BLaER1 treated with 17β-estradiol and CSF1 and Interleukin-3, amounts not matched to agents 10 nM and 100 nM (cell line): ENCODE data around the gene SMTNL1.

Experiments
- H3K27ac ChIP-seq, 11 experiments: shearing (Covaris generic); formaldehyde crosslinking; 2 replicates each; pipeline ENCODE4 v1.8.1; 2022
- H3K27me3 ChIP-seq, 11 experiments: shearing (Covaris generic); formaldehyde crosslinking; 2 replicates each; pipeline ENCODE4 v1.8.1; 2022
- H3K36me3 ChIP-seq, 11 experiments: shearing (Covaris generic); formaldehyde crosslinking; 2 replicates each; pipeline ENCODE4 v1.8.1; 2022
- H3K4me1 ChIP-seq, 10 experiments: shearing (Covaris generic); formaldehyde crosslinking; 2 replicates each; pipeline ENCODE4 v1.8.1; 2022
- H3K4me2 ChIP-seq, 11 experiments: shearing (Covaris generic); formaldehyde crosslinking; 2 replicates each; pipeline ENCODE4 v1.8.1; 2022
- H3K4me3 ChIP-seq, 10 experiments: shearing (Covaris generic); formaldehyde crosslinking; 2 replicates each; pipeline ENCODE4 v1.8.1; 2022
- H3K9ac ChIP-seq, 11 experiments: shearing (Covaris generic); formaldehyde crosslinking; 2 replicates each; pipeline ENCODE4 v1.8.1; 2022
- H3K9me3 ChIP-seq, 11 experiments: shearing (Covaris generic); formaldehyde crosslinking; replicated peaks in 1 of 11; 2 replicates each; pipeline ENCODE4 v1.8.1; 2022
- H4K20me1 ChIP-seq, 11 experiments: shearing (Covaris generic); formaldehyde crosslinking; 2 replicates each; pipeline ENCODE4 v1.8.1; 2022
- Cebpa-rat ChIP-seq, 11 experiments: shearing (Covaris generic); IDR thresholded peaks; 2 replicates each; pipeline ENCODE4 v1.8.1; 2022

SMTNL1 gene

GRCh38 chr11:57584341-57584740 lies 46.9 kb downstream of the SMTNL1 start:
- no peaks in the 10 kb centered on the region for H4K20me1 ChIP-seq
- H3K4me2 ChIP-seq: peak overlapping the region in 10 of 11 experiments; percentile 42 to 86 (median 71); a peak in 18 of 22 replicates
- no peak for TF ChIP-seq Cebpa-rat (IDR thresholded peaks at IDR 0.05)
- H3K9ac ChIP-seq: peak overlapping the region in 2 of 11 experiments; percentile 15 to 16; a peak in 1 of 22 replicates
- peaks cover 5 to 27% (median 16%) of the 10 kb centered on the region in 11 experiments; a peak in 20 of 22 replicates for H3K9me3 ChIP-seq
- H3K36me3 ChIP-seq: 0 out of 22 replicates have a peak, but pooled peaks cover 0 to 5% (median 0%) of the 10 kb centered on the region in 11 experiments
- no peak overlapping the region for H3K4me3 ChIP-seq
- no peaks in the 10 kb centered on the region for H3K27me3 ChIP-seq
- peak overlapping the region in 6 of 11 experiments; percentile 2 to 49 (median 35); a peak in 8 of 22 replicates for H3K27ac ChIP-seq
- peaks cover 31 to 47% (median 39%) of the 10 kb centered on the region in 10 experiments for H3K4me1 ChIP-seq

GRCh38 chr11:57585301-57585700 lies 47.9 kb downstream of the SMTNL1 start:
- Histone ChIP-seq H4K20me1 (no peaks in the 10 kb centered on the region), H3K27me3 (no peaks in the 10 kb centered on the region), H3K4me3 (peak overlapping the region in 1 of 10 experiments; percentile 13; a peak in 1 of 20 replicates), H3K4me2 (peak overlapping the region; percentile 42 to 86 (median 69)), H3K9ac (0 out of 22 replicates have a peak overlapping the region, but pooled peaks of 2 of the 11 experiments have one; percentile 1), H3K9me3 (peaks cover 5 to 27% (median 16%) of the 10 kb centered on the region in 11 experiments; a peak in 20 of 22 replicates), H3K36me3 (0 out of 22 replicates have a peak, but pooled peaks cover 0 to 5% (median 0%) of the 10 kb centered on the region in 11 experiments), H3K4me1 (peaks cover 31 to 47% (median 39%) of the 10 kb centered on the region in 10 experiments), H3K27ac (peak overlapping the region in 6 of 11 experiments; percentile 19 to 57 (median 43); a peak in 9 of 22 replicates)
- no peak for TF ChIP-seq Cebpa-rat (IDR thresholded peaks at IDR 0.05)

- Histone ChIP-seq H4K20me1 (no peaks in the 10 kb centered on the region), H3K4me3 (no peak overlapping the region), H3K9ac (no peak overlapping the region), H3K4me1 (peaks cover 31 to 47% (median 39%) of the 10 kb centered on the region in 10 experiments), H3K9me3 (peaks cover 5 to 27% (median 16%) of the 10 kb centered on the region in 11 experiments; a peak in 20 of 22 replicates), H3K27me3 (no peaks in the 10 kb centered on the region), H3K27ac (peak overlapping the region in 5 of 11 experiments; percentile 2 to 57 (median 8); a peak in 3 of 22 replicates), H3K36me3 (0 out of 22 replicates have a peak, but pooled peaks cover 0 to 5% (median 0%) of the 10 kb centered on the region in 11 experiments), H3K4me2 (peak overlapping the region in 9 of 11 experiments; percentile 8 to 86 (median 69); a peak in 11 of 22 replicates)
- no peak for TF ChIP-seq Cebpa-rat (IDR thresholded peaks at IDR 0.05)
Observed at GRCh38 chr11:57586711-57587245, 49.4 kb downstream of the SMTNL1 start.

GRCh38 chr11:57588046-57588710 lies 50.8 kb downstream of the SMTNL1 start:
- no peak for TF ChIP-seq Cebpa-rat (IDR thresholded peaks at IDR 0.05)
- Histone ChIP-seq H3K4me1 (peaks cover 31 to 46% (median 38%) of the 10 kb centered on the region in 10 experiments), H3K4me3 (no peak overlapping the region), H3K9me3 (peaks cover 5 to 27% (median 16%) of the 10 kb centered on the region in 11 experiments; a peak in 20 of 22 replicates), H3K4me2 (peak overlapping the region in 1 of 11 experiments; percentile 50; a peak in 2 of 22 replicates), H3K9ac (no peak overlapping the region), H3K27me3 (no peaks in the 10 kb centered on the region), H3K27ac (no peak overlapping the region; a peak in 1 of 22 replicates), H3K36me3 (0 out of 22 replicates have a peak, but pooled peaks cover 0 to 5% (median 0%) of the 10 kb centered on the region in 11 experiments), H4K20me1 (no peaks in the 10 kb centered on the region)

- Histone ChIP-seq H3K9ac (no peak overlapping the region), H3K36me3 (no peaks in the 10 kb centered on the region), H4K20me1 (no peaks in the 10 kb centered on the region), H3K27ac (no peak overlapping the region), H3K4me3 (no peak overlapping the region), H3K4me2 (no peak overlapping the region), H3K9me3 (no peaks in the 10 kb centered on the region), H3K27me3 (peaks cover 0 to 12% (median 2%) of the 10 kb centered on the region in 11 experiments; a peak in 5 of 22 replicates), H3K4me1 (peaks cover 11 to 30% (median 17%) of the 10 kb centered on the region in 10 experiments; a peak in 18 of 20 replicates)
- no peak for TF ChIP-seq Cebpa-rat (IDR thresholded peaks at IDR 0.05)
Observed at GRCh38 chr11:57596266-57596885, 59.0 kb downstream of the SMTNL1 start.

GRCh38 chr11:57597461-57597915 lies 60.1 kb downstream of the SMTNL1 start, which contains the start of gene SERPING1:
Gene SERPING1, plus strand, starts transcription at chr11:57597685. Its CDS starts 586 bp downstream, at chr11:57598271.
- H3K9ac ChIP-seq: peak within 1 kb of the TSS; percentile 37 to 73 (median 63); a peak in 20 of 22 replicates
- no peaks in the 10 kb centered on the region for H3K9me3 ChIP-seq
- no peaks in the 10 kb centered on the region for H3K36me3 ChIP-seq
- peak within 1 kb of the TSS; percentile 70 to 86 (median 76) for H3K4me2 ChIP-seq
- no peaks in the 10 kb centered on the region for H4K20me1 ChIP-seq
- H3K27me3 ChIP-seq: peaks cover 0 to 12% (median 2%) of the 10 kb centered on the region in 11 experiments; a peak in 5 of 22 replicates
- H3K27ac ChIP-seq: peak within 1 kb of the TSS in 8 of 11 experiments; percentile 35 to 71 (median 54); a peak in 15 of 22 replicates
- no peak for TF ChIP-seq Cebpa-rat (IDR thresholded peaks at IDR 0.05)
- peak within 1 kb of the TSS; percentile 38 to 68 (median 55) for H3K4me3 ChIP-seq
- H3K4me1 ChIP-seq: peaks cover 11 to 30% (median 17%) of the 10 kb centered on the region in 10 experiments; a peak in 18 of 20 replicates

DNA sequence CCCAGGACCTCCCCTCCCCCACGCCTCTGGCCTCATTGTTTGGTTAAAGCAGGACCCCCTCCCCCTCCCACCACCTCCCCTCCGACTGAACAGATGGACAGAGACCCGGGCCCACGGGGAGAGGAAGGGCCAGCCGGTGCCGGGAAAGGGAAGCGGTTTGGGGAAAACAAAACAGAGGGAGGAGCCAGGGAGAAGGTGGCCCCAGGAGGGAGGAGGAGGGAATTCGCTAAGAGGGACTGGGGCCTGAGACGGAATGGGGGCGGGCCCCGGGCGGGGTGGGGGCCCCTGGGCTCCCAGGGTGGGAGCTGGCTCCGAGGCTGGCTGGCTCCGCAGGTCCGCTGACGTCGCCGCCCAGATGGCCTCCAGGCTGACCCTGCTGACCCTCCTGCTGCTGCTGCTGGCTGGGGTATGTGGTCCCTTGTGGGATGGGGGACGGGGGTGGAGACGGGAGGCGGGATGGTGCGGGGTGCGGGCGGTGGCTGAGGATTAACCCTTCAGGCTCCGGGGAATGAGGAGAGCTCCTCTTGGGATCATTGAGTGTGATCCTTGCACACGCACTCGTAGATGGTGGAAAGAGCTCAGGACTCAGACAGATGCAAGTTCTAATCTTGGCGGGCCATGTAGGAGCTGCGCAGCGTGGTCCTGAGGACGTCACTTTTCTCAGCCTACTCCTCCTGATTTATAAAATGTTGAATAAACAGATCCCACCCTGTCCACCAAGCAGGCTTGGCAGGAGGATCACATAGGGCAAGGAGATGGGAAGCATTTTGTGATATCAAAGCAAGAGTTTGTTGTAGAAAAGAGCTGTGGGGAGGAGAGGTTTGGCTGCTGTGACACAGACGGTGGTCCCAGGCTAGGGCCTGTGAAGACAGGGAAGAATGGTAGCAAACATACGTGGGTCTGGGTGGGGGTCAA lies 60.8 kb downstream of the SMTNL1 start:
- Histone ChIP-seq H3K4me3 (peak overlapping the region; percentile 38 to 68 (median 55)), H3K27ac (peak overlapping the region in 8 of 11 experiments; percentile 35 to 71 (median 54); a peak in 15 of 22 replicates), H3K4me2 (peak overlapping the region; percentile 70 to 86 (median 76))

More for the DNA sequence above, 60.8 kb downstream of the SMTNL1 start:
- Histone ChIP-seq H3K9ac (peak overlapping the region; percentile 37 to 73 (median 63); a peak in 20 of 22 replicates), H3K27me3 (peaks cover 0 to 12% (median 2%) of the 10 kb centered on the region in 11 experiments; a peak in 5 of 22 replicates), H3K9me3 (no peaks in the 10 kb centered on the region), H3K4me1 (peaks cover 11 to 31% (median 18%) of the 10 kb centered on the region in 10 experiments), H4K20me1 (no peaks in the 10 kb centered on the region), H3K36me3 (no peaks in the 10 kb centered on the region)
- TF ChIP-seq Cebpa-rat (IDR thresholded peaks at IDR 0.05): no peak
